HG03196 (cell line): ENCODE measurements around the gene SYNGAP1.
A peak's percentile ranks its signal among the peaks of the same experiment; 100 is the strongest.
"Not testable (repeated sequence)": the region's sequence is repeated elsewhere in the genome, so short reads cannot be mapped to it uniquely, and the experiment has no call there.

Experiments
- ATAC-seq: cut with Tn5 transposase; IDR thresholded peaks from one replicate; pipeline ENCODE4 v1.9.1; 2021; ENCODE audit not compliant: unreplicated experiment

The SYNGAP1 gene

DNA sequence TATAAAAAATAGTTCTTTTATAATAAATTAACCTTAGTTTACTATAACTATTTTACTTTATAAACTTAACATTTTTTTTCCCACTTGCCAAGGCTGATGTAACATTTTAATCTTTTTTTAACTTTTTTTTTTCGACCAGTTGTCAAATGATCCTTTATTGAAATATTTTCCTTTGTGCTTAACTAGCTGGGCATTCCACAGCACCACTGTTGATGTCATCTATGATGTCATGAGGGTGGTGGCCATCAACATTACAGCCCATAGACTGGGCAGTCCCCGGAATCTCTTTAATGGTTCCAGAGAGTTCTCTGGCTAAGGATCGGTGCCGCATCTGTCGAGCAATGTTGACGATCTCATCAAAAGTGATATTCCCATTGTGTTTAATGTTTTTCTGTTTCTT lies 20.0 kb upstream of the SYNGAP1 start:
- not testable (repeated sequence) for ATAC-seq

DNA sequence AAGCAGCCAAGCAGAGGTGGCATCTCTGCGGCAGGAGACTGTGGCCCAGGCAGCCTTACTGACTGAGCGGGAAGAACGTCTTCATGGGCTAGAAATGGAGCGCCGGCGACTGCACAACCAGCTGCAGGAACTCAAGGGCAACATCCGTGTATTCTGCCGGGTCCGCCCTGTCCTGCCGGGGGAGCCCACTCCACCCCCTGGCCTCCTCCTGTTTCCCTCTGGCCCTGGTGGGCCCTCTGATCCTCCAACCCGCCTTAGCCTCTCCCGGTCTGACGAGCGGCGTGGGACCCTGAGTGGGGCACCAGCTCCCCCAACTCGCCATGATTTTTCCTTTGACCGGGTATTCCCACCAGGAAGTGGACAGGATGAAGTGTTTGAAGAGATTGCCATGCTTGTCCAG lies 15.0 kb upstream of the SYNGAP1 start:
- ATAC-seq = no peak

DNA sequence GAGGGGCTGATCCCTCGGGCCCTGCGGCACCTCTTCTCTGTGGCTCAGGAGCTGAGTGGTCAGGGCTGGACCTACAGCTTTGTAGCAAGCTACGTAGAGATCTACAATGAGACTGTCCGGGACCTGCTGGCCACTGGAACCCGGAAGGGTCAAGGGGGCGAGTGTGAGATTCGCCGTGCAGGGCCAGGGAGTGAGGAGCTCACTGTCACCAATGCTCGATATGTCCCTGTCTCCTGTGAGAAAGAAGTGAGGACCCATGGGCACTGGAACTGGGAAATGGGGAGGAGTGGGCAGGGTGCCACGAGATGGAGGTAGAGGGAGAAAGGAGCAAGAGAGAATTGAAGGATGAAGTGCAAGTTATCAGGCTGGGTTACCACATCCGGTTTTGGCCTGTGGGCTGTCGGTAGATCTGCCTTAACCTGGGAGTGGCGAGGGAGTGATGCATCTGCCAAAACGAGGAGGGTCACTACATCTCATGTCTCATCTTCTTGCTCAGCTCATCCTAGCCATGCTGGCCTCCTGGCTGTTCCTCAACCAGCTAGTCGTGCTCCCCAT lies 14.4 kb upstream of the SYNGAP1 start:
- no peak for ATAC-seq

DNA sequence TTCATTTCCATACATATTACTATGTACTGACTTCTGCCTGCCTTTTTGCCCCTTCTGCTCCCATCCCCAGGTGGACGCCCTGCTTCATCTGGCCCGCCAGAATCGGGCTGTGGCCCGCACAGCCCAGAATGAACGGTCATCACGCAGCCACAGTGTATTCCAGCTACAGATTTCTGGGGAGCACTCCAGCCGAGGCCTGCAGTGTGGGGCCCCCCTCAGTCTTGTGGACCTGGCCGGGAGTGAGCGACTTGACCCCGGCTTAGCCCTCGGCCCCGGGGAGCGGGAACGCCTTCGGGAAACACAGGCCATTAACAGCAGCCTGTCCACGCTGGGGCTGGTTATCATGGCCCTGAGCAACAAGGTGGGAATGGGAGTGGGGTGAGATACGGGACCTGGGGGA lies 13.7 kb upstream of the SYNGAP1 start:
- ATAC-seq = no peak

DNA sequence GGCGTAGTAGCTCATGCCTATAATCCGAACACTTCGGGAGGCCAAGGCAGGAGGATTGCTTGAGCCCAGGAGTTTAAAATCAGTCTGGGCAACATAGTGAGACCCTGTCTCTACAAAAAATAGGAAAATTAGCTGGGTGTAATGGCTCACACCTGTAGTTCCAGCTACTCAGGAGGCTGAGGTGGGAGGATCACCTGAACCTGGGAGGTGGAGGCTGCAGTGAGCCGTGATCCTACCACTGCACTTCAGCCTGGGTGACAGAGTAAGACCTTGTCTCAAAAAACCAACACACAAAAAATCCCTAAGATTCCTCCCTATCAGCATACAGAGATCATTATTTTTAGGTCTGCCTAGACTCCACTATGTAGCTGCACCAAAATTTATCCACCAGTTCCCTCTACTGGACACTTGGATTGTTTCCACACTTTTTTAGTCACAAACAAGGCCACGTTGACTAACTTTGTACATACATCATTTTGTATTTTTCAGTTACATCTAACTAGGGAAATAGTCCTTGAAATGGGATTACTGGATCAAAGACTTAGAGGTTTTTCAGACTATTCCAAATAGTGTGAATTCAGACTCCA lies 12.6 kb upstream of the SYNGAP1 start:
- no peak for ATAC-seq

DNA sequence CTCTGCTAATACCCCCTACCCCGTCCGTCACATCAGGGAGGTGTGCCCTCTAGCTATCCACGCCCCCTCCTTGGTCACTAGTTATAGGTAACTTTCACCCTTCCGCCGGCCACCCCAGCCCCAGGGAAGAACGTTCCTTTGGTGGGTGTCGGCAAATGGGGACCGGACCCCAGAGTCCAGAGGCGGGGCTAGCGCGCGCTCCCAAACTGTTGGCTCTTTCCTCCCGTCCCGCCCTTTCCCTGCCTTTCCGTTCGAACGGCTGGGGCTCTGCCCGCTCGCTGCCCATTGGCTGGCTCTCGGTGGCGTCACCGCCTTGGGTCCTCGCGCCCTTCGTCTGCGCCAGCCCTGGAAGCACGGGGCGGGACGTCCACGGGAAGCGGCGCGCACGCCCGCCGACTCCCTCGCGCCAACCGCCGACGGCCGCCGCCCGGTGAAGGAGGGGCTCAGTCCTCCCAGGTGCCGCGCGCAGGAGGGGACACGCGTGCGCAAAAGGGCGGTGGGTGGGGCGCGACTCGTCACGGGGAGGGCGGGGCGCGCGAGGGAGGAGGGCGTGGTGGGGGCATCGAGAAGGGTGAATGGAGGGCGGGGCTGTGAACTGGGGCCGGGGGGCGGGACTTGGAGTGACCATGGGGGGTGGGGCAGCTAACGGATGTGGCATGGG lies 9.7 kb upstream of the SYNGAP1 start:
- ATAC-seq = peak; percentile 73

DNA sequence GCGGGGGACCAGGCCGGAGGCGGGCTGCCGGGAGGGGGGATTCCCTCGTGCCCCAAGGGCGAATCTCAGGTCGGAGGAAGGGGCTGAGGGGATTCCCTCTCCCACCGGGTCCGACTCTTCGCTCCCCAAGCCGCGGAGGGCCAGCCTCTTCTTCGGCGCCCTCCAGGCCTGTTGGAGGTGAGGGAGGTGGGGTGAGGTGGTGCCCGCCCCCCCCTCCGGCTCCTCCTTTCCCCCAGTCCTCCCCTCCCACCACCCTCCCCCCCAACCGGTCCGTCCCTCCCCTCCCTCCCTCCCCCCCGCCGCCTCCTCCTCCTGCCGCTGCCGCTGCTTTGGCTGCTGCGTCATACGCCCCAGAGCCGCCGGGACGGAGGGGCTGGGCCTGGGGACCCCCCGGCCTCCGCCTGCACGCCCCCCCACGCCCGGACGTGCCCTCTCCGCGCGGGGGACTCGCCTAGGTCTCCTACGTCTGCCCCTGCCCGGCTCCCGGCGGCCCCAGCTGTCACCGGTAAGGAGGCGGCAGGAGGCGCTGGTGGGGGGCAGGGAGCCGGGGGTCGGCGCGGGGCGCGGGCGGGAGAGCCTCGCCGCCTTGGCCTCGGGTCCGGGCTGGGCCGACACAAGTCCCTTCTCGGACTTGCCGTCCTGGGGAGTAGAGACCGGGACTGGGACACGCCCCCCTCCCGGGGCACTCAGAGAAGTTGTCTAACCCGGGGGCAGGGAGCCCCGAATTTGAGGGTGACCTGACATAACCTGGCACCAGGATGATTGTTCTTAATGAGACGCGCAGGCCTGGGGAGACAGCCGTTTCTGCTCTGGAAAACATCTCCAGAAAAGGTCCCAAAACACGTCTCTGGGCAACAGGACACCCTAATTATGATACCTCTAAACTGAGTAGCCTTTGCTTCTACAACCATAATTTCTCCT lies 8.9 kb upstream of the SYNGAP1 start, which contains the start of gene PHF1:
TSS of gene PHF1 (plus strand) at position 304 of the 921 bp plus-strand sequence. CDS start 1,250 bp downstream, outside the sequence.
- peak; percentile 33 for ATAC-seq

DNA sequence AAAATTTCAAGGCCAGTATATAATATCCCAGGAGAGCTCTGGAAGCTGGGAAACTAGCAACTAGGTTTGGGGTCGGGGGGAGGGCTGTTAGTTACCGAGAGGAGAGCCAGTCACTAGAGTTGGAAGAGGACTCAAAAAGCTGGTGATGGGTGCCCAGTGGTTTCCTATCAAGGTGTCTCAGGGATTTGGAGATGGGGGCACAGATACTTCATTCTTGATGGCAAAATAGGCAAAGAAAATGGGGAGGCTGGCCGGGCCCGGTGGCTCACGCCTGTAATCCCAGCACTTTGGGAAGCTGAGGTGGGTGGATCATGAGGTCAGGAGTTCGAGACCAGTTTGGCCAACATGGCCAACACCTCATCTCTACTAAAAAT lies 8.2 kb upstream of the SYNGAP1 start:
- no peak for ATAC-seq

DNA sequence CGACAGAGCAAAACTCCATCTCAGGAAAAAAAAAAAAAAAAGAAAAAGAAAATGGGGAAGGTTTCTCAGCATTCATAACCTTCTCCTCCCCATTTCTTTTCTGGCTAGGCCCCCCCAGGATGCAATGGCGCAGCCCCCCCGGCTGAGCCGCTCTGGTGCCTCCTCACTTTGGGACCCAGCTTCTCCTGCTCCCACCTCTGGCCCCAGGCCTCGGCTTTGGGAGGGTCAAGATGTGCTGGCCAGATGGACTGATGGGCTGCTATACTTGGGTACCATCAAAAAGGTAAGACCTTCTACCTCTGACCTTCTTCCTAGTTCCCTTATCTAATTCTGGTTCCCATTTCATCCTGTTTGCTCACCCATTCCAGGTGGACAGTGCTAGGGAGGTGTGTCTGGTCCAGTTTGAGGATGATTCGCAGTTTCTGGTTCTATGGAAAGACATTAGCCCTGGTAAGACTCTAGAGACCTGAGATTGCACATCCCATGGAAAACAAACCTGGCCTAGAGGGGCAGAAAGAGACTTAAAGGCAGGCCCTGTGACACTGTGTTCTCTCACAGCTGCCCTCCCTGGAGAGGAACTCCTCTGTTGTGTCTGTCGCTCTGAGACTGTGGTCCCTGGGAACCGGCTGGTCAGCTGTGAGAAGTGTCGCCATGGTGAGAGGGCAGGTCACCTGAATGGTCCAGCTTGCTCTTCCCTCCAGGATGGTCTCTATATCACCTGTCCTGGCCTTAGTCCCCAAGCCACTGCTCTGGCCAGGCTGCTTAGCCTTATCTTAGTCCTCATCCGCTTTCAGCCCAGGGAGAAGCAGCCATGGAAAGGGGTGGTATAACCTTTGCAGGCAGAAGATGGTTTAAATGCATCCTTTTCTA lies 7.5 kb upstream of the SYNGAP1 start:
- ATAC-seq = no peak

DNA sequence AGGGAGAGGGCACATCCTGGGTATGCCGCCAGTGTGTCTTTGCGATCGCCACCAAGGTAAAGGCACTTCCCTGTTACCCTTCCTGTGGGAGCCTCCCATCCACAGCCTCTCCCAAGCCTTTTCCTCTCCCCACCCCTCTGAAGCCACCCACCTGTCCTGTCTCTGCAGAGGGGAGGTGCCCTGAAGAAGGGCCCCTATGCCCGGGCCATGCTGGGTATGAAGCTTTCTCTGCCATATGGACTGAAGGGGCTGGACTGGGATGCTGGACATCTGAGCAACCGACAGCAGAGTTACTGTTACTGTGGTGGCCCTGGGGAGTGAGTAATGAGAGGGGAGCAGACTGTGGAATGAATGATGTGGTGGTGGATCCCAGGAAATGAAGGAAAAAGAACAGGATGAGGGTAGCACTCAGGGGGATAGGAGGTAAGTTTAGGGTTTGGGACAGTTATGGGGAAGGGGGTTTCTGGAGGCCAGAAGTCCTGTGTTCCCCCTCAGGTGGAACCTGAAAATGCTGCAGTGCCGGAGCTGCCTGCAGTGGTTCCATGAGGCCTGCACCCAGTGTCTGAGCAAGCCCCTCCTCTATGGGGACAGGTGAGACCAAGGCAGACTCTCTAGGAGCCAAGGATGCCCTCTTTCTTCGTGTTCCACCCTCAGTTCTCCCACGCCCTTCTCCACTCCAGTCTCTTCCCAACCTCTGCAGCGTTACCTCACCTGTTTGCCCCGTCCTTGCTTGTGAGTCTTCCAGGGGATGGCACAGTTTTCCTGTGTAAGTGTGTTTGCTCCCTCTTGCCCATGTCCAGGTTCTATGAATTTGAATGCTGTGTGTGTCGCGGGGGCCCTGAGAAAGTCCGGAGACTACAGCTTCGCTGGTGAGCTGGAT lies 6.4 kb upstream of the SYNGAP1 start:
- ATAC-seq = no peak

DNA sequence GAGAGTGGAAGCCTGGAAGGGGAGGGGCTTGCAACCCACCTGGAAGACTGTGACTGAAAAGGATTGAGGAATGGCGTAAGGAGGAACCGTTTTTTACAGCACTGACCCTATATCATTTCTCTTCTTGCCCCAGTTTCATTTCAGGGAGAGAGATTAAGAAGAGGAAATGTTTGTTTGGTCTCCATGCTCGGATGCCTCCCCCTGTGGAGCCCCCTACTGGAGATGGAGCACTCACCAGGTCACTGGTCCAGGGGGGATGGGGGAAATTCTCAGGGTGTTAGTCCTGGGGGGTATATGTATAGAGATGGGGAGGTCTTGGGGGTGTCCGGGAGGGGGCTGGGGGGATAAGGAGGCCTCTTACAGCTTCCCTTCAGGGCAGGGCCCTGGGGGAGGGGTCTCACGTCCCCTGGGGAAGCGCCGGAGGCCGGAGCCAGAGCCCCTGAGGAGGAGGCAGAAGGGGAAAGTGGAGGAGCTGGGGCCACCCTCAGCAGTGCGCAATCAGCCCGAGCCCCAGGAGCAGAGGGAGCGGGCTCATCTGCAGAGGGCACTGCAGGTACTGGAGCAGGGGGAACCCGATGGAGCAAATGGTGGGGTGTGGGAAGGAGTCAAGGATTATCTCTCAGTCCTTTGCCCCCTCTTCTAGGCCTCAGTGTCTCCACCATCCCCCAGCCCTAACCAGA lies 5.1 kb upstream of the SYNGAP1 start:
- ATAC-seq = no peak

DNA sequence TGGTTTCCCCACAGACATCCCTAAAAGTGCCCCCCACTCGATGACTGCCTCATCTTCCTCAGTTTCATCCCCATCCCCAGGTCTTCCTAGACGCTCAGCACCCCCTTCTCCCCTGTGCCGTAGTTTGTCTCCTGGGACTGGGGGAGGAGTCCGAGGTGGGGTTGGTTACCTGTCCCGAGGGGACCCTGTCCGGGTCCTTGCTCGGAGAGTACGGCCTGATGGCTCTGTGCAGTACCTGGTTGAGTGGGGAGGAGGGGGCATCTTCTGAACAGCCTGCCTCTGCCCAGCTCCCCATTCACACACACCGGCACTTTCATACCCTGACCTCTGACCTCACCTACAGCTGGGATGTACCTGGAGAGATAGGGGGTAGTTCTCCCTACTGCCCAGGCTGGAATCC lies 4.0 kb upstream of the SYNGAP1 start:
- ATAC-seq = no peak

DNA sequence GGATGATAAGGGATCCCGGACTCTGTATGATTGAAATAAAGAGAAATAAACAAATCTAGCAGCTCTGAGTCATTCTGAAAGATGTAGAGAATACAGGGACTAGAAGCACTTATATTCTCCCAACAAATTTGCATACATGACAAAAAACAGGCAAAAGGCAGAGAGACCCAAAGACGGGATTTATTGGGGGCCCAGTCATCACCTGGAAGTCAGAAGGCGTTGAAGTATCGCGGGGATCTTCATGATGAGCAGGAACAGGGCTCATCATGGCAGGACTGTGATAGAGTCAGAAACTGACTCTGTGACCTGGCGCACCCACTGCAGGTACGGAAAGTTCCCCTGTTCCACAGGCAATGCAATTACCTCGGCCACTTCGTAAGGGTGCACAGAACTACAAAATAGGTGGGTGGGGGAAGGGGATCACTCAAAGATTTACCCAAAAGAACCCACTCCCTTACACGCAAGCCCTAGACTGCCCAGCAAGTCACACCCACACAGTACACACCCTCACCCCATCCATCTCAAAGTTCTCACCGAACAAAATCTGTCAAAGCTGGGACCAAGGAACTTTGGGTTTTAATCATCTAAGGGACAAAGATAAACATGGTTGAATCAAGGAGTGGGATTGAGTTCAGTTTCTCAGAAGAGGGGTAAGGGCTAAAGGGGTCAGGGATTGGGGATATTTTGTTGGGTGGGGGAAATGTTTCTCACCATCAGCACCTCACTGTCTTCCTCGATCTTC lies 3.3 kb upstream of the SYNGAP1 start:
- ATAC-seq = no peak

DNA sequence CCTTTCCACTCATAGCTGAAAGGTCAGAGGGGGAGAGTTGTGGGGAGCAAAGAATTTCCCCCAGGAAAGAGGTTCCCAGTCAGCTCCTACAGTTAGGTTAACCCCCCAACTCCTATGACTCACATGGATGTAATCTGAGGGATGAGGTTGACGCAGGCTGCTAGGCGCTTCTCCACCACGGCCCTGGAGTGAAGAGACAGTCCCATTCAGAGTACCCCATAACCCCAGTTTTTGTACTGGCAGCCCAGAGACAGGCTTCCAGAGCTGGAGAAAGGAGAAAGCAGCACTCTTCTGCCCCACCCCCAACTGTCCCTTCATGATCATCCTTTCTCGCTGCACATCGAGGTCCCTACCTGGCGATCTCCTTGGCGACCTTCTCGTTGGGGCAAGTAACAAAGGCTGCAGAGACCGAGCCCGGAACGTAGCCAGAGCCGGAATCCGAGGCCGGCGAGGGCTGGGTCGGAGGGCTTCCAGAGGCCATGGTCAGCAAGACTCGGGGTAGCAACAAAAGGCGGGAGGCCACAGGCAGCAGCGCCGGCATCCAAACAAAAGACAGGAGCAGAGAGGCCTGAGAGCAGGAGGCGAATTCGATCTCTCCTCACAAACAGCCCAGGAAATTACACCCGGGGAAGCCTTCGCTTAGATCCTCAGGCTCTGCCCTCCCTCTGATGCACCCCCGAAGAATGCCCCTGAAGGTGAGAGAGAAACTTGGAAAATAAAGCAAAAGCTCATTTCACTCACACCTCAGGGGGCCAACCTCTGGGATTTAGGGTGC lies 2.5 kb upstream of the SYNGAP1 start:
- ATAC-seq = no peak

DNA sequence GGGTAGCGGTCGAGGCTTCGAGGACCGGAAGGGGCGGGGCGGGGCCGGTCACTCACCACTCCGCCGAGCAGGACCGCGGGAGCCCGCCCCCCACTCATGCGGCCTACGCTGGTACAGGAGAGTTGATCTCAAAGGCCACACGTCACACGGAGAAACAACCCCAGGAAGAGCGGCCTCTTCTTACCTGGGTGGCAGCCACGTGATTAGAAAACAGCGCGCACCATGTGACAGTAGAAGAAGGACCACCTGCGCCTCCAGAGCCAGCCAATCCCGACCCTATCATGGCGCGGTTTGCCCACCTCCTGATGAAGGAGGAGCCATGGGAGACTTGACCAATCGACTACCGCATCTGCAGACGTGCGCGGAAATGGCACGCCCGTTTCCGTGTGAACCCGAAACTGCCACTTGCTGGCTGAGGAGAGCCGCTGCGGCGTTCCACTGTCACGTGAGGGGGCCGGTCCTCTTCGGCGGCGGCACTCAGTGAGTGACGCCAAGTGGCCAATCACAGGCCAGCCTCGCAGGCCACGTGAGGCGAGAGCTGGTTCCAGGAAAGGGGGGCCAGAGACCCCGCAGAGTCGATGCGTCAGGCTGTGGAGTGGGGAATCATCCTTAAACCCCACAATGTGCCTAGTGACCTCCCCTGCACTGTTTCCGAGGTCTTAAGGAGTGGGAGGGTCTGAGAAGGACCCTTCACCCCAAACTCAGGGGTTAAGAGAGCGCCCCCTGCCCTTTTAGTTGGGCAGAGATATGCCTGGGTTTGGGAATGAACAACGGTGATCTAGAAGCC lies 1.8 kb upstream of the SYNGAP1 start, which contains the start of gene CUTA:
TSS of gene CUTA (minus strand) at position 205 of the 787 bp plus-strand sequence. CDS start at position 98, 107 bp downstream.
- peak; percentile 84 for ATAC-seq

DNA sequence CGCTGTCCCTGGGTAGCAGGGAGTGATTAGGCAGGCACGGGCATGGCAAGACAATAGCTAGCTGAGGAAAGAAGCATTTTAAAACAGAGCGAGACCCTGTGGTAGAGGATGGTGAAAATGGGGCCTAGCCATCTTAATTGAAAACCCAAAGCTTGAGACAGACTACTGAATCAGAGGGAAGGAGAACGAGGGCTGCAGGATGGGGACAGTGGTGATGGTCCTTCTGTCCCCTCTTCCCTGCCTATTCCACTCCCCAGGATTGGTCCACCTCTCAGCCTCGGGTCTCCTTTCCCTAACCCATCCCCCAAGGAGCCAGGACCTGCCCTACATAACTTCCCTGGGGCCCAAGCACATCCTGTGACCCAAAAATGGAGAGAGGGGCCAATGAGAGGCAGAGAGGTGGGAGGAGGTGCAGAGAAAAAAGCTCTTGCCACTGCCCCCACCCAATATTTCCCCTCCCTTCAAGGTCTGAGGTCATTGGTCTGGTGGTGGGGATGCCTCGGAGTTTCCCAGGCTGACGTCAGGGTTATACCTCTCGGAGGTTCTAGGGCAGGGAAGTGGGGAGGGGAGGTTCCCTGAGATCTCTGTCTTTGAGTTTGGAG lies 1.1 kb upstream of the SYNGAP1 start:
- ATAC-seq = no peak
